GM21360 (cell line): ENCODE results near the gene KCNMA1.

ENCODE experiments used
- ATAC-seq: cut with Tn5 transposase; IDR thresholded peaks from one replicate; pipeline ENCODE4 v1.9.1; 2021; ENCODE audit warnings: mild to moderate bottlenecking, moderate library complexity; ENCODE audit not compliant: unreplicated experiment

Gene KCNMA1

GRCh38 chr10:77176232-77176631 lies 461.4 kb downstream of the KCNMA1 start:
- no peak for ATAC-seq

- no peak for ATAC-seq
These were observed 461.9 kb downstream of the KCNMA1 start for GRCh38 chr10:77175631-77176222.

- no peak for ATAC-seq
These were observed 463.8 kb downstream of the KCNMA1 start for GRCh38 chr10:77173615-77174461.

GRCh38 chr10:77172086-77172485 lies 465.5 kb downstream of the KCNMA1 start:
- ATAC-seq: no peak

- ATAC-seq: no peak
These were observed 468.7 kb downstream of the KCNMA1 start for GRCh38 chr10:77168861-77169260.

- ATAC-seq: no peak
These were observed 469.4 kb downstream of the KCNMA1 start for GRCh38 chr10:77168161-77168560.

GRCh38 chr10:77165445-77166208 lies 472.0 kb downstream of the KCNMA1 start:
- peak; percentile 60 for ATAC-seq

- ATAC-seq: no peak
These were observed 472.8 kb downstream of the KCNMA1 start for GRCh38 chr10:77164616-77165311.

GRCh38 chr10:77163670-77164348 lies 473.8 kb downstream of the KCNMA1 start:
- no peak for ATAC-seq

- no peak for ATAC-seq
These were observed 474.9 kb downstream of the KCNMA1 start for GRCh38 chr10:77162697-77163096.

GRCh38 chr10:77160679-77161078 lies 476.9 kb downstream of the KCNMA1 start:
- ATAC-seq: no peak

GRCh38 chr10:77159538-77160110 lies 478.0 kb downstream of the KCNMA1 start:
- no peak for ATAC-seq

- ATAC-seq: no peak
These were observed 478.9 kb downstream of the KCNMA1 start for GRCh38 chr10:77158666-77159065.

- no peak for ATAC-seq
These were observed 480.2 kb downstream of the KCNMA1 start for GRCh38 chr10:77157248-77158019.

- ATAC-seq: no peak
These were observed 481.2 kb downstream of the KCNMA1 start for GRCh38 chr10:77156406-77156879.

GRCh38 chr10:77152256-77152655 lies 485.4 kb downstream of the KCNMA1 start:
- no peak for ATAC-seq

- no peak for ATAC-seq
These were observed 486.2 kb downstream of the KCNMA1 start for GRCh38 chr10:77151408-77151807.

- ATAC-seq: no peak
These were observed 487.9 kb downstream of the KCNMA1 start for GRCh38 chr10:77149706-77150105.

GRCh38 chr10:77149001-77149400 lies 488.6 kb downstream of the KCNMA1 start:
- no peak for ATAC-seq
